Measurements from ENCODE around the gene BCAS3.

GRCh38 chr17:61168506-61168905 is 490.9 kb downstream of the BCAS3 start:
- TF ChIP-seq CTCF (IDR thresholded peaks at IDR 0.05; ENCODE audit: low read length) (no peak), EZH2 (IDR thresholded peaks at IDR 0.05; ENCODE audit: borderline replicate concordance, low read length) (no peak)

Data from OCI-LY1 (cell line).